Astrocyte of the cerebellum (primary cell): ENCODE measurements around the gene NPHP4.

Experiments used
- DNase-seq: peaks from one replicate; pipeline ENCODE4 v3.0.0-alpha.2; 2011; ENCODE audit warnings: low read depth
- H3K4me3 ChIP-seq: 2 replicates; pipeline ENCODE4 v1.5.1; 2011; ENCODE audit warnings: mild to moderate bottlenecking, low read depth, low read length, moderate library complexity
- CTCF ChIP-seq: IDR thresholded peaks from 2 replicates; pipeline ENCODE4 v1.5.1; 2012; ENCODE audit warnings: low read length, low read depth, moderate library complexity, mild to moderate bottlenecking; ENCODE audit errors: missing control alignments
- in situ Hi-C: cut with HindIII; loops from 2 replicates; pipeline ENCODE4 v1.10.0; 2017; ENCODE audit warnings: low sequenced_read_pairs

Gene NPHP4

GRCh38 chr1:5936126-5936525 is 56.1 kb downstream of the NPHP4 start:
- TF ChIP-seq CTCF = no peak
- in situ Hi-C loops = no loop called here
- DNase-seq = no peak
- no peak overlapping the region for H3K4me3 ChIP-seq

- DNase-seq = no peak
- no peak for TF ChIP-seq CTCF
- no peak overlapping the region for H3K4me3 ChIP-seq
- in situ Hi-C loops = no loop called here
These were observed 57.2 kb downstream of the NPHP4 start for GRCh38 chr1:5935026-5935425.

GRCh38 chr1:5934058-5934884 is 58.0 kb downstream of the NPHP4 start:
- H3K4me3 ChIP-seq = no peak overlapping the region
- no peak for DNase-seq
- in situ Hi-C loops = no loop called here
- TF ChIP-seq CTCF = no peak

- DNase-seq = no peak
- in situ Hi-C loops = no loop called here
- no peak overlapping the region for H3K4me3 ChIP-seq
- no peak for TF ChIP-seq CTCF
These were observed 58.6 kb downstream of the NPHP4 start for GRCh38 chr1:5933676-5934057.

- in situ Hi-C loops = no loop called here
- no peak for TF ChIP-seq CTCF
These were observed 59.2 kb downstream of the NPHP4 start for GRCh38 chr1:5933050-5933449.

GRCh38 chr1:5928714-5929400 is 63.4 kb downstream of the NPHP4 start:
- no peak for TF ChIP-seq CTCF
- no peak overlapping the region for H3K4me3 ChIP-seq
- in situ Hi-C loops = no loop called here
- no peak for DNase-seq

More at GRCh38 chr1:5933050-5933449, 59.2 kb downstream of the NPHP4 start:
- DNase-seq = no peak
- H3K4me3 ChIP-seq = no peak overlapping the region
